ENCODE data around the gene GTF3C1.
A peak's percentile ranks its signal among the peaks of the same experiment; 100 is the strongest.

Gene GTF3C1

DNA sequence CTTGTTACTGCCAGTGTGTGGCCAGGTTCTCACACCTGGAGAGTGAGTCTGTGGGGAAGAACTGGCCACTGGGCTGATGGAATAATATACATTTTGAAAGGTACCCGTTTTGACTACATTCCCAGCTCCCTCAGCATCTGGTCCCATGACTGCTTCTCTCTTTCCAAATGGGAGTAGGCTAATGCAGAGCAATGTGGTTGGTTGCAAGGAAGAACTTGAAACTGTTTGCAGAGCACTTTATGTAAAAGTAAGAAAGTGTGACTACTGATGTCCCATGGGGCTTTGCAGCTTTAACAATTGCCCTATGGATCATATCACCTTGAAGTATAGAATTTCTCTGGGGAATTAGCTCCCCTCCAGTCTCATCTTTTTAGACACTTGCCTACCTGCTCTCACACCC, 9.2 kb upstream of the GTF3C1 start:
- Histone ChIP-seq H3K4me3 (ENCODE audit: low read depth, low read length) (no peak overlapping the region), H3K9me3 (ENCODE audit: control insufficient read depth, insufficient read depth, low read length) (no peaks in the 10 kb centered on the region), H3K27me3 (ENCODE audit: control insufficient read depth, insufficient read depth, low read length) (no peaks in the 10 kb centered on the region), H3K4me1 (ENCODE audit: control insufficient read depth, insufficient read depth, low read length) (no peaks in the 10 kb centered on the region), H3K36me3 (ENCODE audit: control insufficient read depth, insufficient read depth, low read length) (peaks cover 2% of the 10 kb centered on the region), H3K9ac (ENCODE audit: low read depth, low read length) (no peak overlapping the region)

DNA sequence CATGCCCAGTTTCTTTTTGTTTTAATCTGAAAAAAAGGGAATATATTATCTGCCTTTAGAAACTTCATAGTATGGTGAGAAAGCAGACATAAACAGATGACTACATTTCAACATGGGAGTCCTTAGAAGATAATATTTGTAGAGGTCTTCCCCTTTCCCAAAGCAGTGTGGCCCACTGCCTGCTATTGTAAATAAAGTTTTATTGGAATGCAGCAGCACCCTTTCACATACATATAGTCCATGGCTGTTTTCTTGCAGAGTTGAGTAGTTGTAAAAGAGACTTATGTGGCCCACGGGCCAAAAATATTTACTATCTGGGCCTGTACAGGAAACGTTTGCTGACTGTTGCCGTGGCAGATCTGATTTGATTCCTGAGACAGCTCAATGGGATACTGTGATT, 8.7 kb upstream of the GTF3C1 start:
- H3K9ac ChIP-seq (ENCODE audit: low read depth, low read length), result no peak overlapping the region
- H3K36me3 ChIP-seq (ENCODE audit: control insufficient read depth, insufficient read depth, low read length), result peaks cover 2% of the 10 kb centered on the region
- no peaks in the 10 kb centered on the region for H3K4me1 ChIP-seq (ENCODE audit: control insufficient read depth, insufficient read depth, low read length)
- H3K4me3 ChIP-seq (ENCODE audit: low read depth, low read length), result no peak overlapping the region
- no peaks in the 10 kb centered on the region for H3K9me3 ChIP-seq (ENCODE audit: control insufficient read depth, insufficient read depth, low read length)
- no peaks in the 10 kb centered on the region for H3K27me3 ChIP-seq (ENCODE audit: control insufficient read depth, insufficient read depth, low read length)

DNA sequence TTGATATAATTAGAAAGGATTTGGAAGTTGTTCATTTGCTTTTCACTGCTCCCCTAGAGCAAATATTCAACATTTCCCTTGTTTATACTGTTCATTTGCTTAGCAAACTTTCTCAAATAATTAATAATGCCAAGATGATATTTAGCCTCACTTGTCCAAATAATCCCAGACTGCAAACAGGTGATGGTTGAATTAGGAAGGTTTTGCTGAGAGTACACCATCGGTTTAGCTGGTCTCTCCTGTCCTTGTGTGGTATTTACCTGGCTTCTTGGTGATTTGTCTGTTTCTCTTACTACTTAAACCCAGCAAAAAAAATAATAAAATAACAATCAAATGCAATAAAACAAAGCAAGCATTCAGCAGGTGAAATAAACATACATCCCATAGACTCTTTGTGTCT, 6.8 kb upstream of the GTF3C1 start:
- no peak overlapping the region for H3K9ac ChIP-seq (ENCODE audit: low read depth, low read length)
- H3K4me3 ChIP-seq (ENCODE audit: low read depth, low read length), result no peak overlapping the region
- H3K36me3 ChIP-seq (ENCODE audit: control insufficient read depth, insufficient read depth, low read length), result peaks cover 2% of the 10 kb centered on the region
- no peaks in the 10 kb centered on the region for H3K27me3 ChIP-seq (ENCODE audit: control insufficient read depth, insufficient read depth, low read length)
- no peaks in the 10 kb centered on the region for H3K4me1 ChIP-seq (ENCODE audit: control insufficient read depth, insufficient read depth, low read length)
- H3K9me3 ChIP-seq (ENCODE audit: control insufficient read depth, insufficient read depth, low read length), result no peaks in the 10 kb centered on the region

DNA sequence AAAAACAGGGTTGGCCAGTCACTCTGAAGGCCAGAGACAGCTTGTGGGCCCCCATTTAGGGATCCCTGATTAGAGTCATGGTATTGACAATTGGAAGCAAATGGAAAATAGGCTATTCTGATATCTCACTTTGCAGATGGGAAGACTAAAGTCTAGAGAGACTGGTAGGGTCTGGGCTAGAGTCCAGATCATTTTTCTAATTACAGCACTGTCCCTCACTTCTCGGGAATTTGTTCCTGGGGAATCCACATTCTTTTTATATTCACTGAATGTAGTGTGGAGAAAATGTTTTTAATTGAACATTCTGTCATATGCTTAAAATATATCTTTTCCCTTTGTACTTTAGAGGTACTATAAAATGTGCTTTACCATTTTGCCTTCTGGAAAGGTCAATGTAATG, 1.3 kb upstream of the GTF3C1 start:
- Histone ChIP-seq H3K9me3 (ENCODE audit: control insufficient read depth, insufficient read depth, low read length) (no peaks in the 10 kb centered on the region), H3K9ac (ENCODE audit: low read depth, low read length) (no peak overlapping the region), H3K27me3 (ENCODE audit: control insufficient read depth, insufficient read depth, low read length) (no peaks in the 10 kb centered on the region), H3K36me3 (ENCODE audit: control insufficient read depth, insufficient read depth, low read length) (no peaks in the 10 kb centered on the region), H3K4me3 (ENCODE audit: low read depth, low read length) (peak overlapping the region; percentile 90), H3K4me1 (ENCODE audit: control insufficient read depth, insufficient read depth, low read length) (peaks cover 5% of the 10 kb centered on the region)

DNA sequence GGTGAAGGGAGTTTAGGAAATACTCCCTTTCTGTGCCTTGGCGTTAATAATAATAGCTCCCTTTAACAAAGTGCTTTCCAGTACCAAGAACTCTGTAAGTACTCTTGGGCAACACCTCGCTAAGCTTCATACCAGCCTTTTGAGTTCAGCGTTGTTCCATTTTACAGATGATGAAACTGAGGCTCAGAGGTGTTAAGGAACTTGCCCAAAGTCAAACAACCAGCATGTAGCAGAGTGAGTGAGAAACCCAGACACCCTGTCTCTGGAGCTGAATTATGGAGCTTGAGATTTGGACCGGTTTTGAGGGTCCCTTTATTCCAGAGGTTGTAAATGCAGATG, 838 bp upstream of the GTF3C1 start:
- Histone ChIP-seq H3K9me3 (ENCODE audit: control insufficient read depth, insufficient read depth, low read length) (no peaks in the 10 kb centered on the region), H3K4me3 (ENCODE audit: low read depth, low read length) (peak overlapping the region; percentile 90), H3K36me3 (ENCODE audit: control insufficient read depth, insufficient read depth, low read length) (peaks cover 2% of the 10 kb centered on the region), H3K27me3 (ENCODE audit: control insufficient read depth, insufficient read depth, low read length) (no peaks in the 10 kb centered on the region), H3K9ac (ENCODE audit: low read depth, low read length) (peak overlapping the region; percentile 41), H3K4me1 (ENCODE audit: control insufficient read depth, insufficient read depth, low read length) (peaks cover 5% of the 10 kb centered on the region)

DNA sequence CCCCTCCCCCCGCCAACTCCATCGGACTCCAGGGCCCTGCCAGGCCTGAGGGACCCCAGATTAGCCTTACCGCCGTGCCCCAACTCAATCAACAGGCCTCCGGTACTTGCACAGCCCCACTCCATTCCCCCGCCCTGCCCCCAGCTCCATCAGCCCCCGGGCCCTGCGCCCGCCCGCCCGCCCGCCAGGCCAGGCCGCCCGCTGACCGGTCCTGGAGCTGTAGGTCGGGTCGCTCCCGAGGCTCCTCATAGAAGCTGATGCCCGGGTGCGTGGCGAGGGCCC, 308 bp downstream of the GTF3C1 start:
- no peaks in the 10 kb centered on the region for H3K9me3 ChIP-seq (ENCODE audit: control insufficient read depth, insufficient read depth, low read length)
- H3K4me3 ChIP-seq (ENCODE audit: low read depth, low read length), result peak overlapping the region; percentile 90
- peaks cover 6% of the 10 kb centered on the region for H3K36me3 ChIP-seq (ENCODE audit: control insufficient read depth, insufficient read depth, low read length)
- no peaks in the 10 kb centered on the region for H3K27me3 ChIP-seq (ENCODE audit: control insufficient read depth, insufficient read depth, low read length)
- peaks cover 5% of the 10 kb centered on the region for H3K4me1 ChIP-seq (ENCODE audit: control insufficient read depth, insufficient read depth, low read length)
- H3K9ac ChIP-seq (ENCODE audit: low read depth, low read length), result peak overlapping the region; percentile 47

DNA sequence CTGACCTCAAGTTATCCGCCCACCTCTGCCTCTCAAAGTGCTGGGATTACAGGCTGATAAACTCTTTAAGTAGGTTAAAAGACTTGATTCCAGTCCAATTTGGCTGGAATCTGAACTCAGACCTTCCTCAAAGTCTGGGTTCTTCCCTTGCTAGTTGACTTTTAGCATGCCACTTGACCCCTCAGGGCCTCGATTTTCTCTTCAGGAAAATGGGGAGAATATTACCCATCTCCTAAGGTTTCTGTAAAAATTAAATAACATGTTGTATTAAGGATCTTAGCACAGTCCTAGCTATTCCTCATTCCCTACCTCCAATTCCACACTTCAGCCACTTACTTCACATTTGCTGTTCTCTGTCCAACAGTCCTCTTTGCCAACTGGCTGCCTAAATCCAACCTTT, 1.9 kb downstream of the GTF3C1 start:
- Histone ChIP-seq H3K27me3 (ENCODE audit: control insufficient read depth, insufficient read depth, low read length) (no peaks in the 10 kb centered on the region), H3K4me3 (ENCODE audit: low read depth, low read length) (no peak overlapping the region), H3K4me1 (ENCODE audit: control insufficient read depth, insufficient read depth, low read length) (peaks cover 5% of the 10 kb centered on the region), H3K9ac (ENCODE audit: low read depth, low read length) (no peak overlapping the region), H3K9me3 (ENCODE audit: control insufficient read depth, insufficient read depth, low read length) (no peaks in the 10 kb centered on the region), H3K36me3 (ENCODE audit: control insufficient read depth, insufficient read depth, low read length) (peaks cover 20% of the 10 kb centered on the region)

DNA sequence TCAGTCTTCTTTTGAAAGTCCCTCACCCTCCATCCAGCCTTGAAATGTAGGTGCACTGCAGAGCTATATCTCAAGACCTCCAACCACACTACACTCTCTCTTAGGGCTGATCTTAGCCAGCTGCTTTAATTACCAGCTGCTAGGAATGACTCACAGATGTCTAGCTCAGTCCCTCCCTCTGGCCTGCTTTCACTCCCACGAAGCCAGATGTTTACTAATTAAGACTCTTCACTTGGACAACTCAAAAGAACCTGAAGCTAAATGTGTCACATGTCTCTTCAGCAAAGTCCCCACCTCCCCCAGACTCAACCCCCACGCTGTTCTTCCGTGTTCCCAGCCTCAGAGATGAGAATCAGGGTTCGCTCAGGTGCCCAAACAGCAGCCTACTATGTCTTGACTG, 2.6 kb downstream of the GTF3C1 start:
- H3K36me3 ChIP-seq (ENCODE audit: control insufficient read depth, insufficient read depth, low read length), result peaks cover 27% of the 10 kb centered on the region
- no peak overlapping the region for H3K9ac ChIP-seq (ENCODE audit: low read depth, low read length)
- peaks cover 5% of the 10 kb centered on the region for H3K4me1 ChIP-seq (ENCODE audit: control insufficient read depth, insufficient read depth, low read length)
- no peak overlapping the region for H3K4me3 ChIP-seq (ENCODE audit: low read depth, low read length)
- H3K27me3 ChIP-seq (ENCODE audit: control insufficient read depth, insufficient read depth, low read length), result no peaks in the 10 kb centered on the region
- no peaks in the 10 kb centered on the region for H3K9me3 ChIP-seq (ENCODE audit: control insufficient read depth, insufficient read depth, low read length)

DNA sequence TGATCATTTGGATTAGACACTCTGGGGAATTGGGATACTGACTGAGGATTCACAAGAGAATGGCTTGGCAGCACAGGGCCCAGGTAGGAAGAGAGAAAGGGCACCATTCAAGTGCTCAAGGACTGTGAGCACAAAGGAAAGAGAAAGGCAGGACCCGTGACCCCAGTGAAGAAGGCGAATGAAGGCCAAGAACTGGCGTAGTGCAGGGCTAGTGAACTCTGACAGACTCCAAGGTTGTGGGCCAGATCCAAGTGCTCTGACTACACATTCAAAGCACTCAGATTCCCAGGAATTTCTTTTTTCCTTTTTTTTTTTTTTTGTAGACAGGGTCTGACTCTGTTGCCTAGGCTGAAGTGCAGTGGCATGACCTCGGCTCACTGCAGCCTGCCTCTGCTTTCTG, 5.0 kb downstream of the GTF3C1 start:
- Histone ChIP-seq H3K4me1 (ENCODE audit: control insufficient read depth, insufficient read depth, low read length) (peaks cover 5% of the 10 kb centered on the region), H3K36me3 (ENCODE audit: control insufficient read depth, insufficient read depth, low read length) (peaks cover 40% of the 10 kb centered on the region), H3K27me3 (ENCODE audit: control insufficient read depth, insufficient read depth, low read length) (no peaks in the 10 kb centered on the region), H3K4me3 (ENCODE audit: low read depth, low read length) (no peak overlapping the region), H3K9ac (ENCODE audit: low read depth, low read length) (no peak overlapping the region), H3K9me3 (ENCODE audit: control insufficient read depth, insufficient read depth, low read length) (no peaks in the 10 kb centered on the region)

DNA sequence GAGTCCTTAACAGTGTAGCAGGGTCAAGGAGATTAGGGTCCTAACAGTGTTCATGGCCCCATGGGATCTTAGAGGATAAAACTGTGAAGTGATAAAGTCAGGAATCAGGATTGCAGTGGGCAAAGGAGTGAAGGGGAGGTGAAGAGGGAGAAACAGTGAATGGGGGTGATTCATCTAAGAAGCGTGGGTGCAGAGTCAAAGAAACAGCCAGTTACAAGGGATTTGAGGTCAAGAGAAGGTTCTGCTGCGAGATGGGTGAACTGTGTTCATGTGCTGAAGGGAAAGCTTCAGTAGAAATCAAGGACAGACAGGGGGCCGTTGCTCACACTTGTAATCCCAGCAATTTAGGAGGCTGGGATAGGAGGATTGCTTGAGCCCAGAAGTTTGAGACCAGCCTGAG, 5.9 kb downstream of the GTF3C1 start:
- H3K9ac ChIP-seq (ENCODE audit: low read depth, low read length), result no peak overlapping the region
- H3K4me3 ChIP-seq (ENCODE audit: low read depth, low read length), result no peak overlapping the region
- H3K9me3 ChIP-seq (ENCODE audit: control insufficient read depth, insufficient read depth, low read length), result no peaks in the 10 kb centered on the region
- H3K27me3 ChIP-seq (ENCODE audit: control insufficient read depth, insufficient read depth, low read length), result no peaks in the 10 kb centered on the region
- peaks cover 5% of the 10 kb centered on the region for H3K4me1 ChIP-seq (ENCODE audit: control insufficient read depth, insufficient read depth, low read length)
- peaks cover 45% of the 10 kb centered on the region for H3K36me3 ChIP-seq (ENCODE audit: control insufficient read depth, insufficient read depth, low read length)

DNA sequence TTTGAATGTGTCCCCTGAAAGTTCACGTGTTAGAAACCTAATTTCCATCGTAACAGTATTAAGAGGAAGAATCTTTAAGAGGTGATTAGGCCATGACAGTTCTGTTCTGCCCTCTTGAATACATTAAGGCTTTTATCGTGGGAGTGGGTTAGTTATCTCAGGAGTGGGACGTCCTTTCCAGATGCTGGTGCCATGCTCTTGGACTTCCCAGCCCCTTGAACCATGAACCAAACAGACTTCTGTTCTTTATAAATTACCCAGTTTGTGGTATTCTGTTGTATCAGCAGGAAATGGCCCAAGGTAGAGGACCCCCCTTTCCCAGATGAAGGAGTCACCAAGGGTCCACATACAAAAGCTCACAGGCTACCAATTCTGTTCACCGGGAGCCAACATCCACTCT, 10.1 kb downstream of the GTF3C1 start:
- H3K27me3 ChIP-seq (ENCODE audit: control insufficient read depth, insufficient read depth, low read length), result no peaks in the 10 kb centered on the region
- H3K9me3 ChIP-seq (ENCODE audit: control insufficient read depth, insufficient read depth, low read length), result no peaks in the 10 kb centered on the region
- no peaks in the 10 kb centered on the region for H3K4me1 ChIP-seq (ENCODE audit: control insufficient read depth, insufficient read depth, low read length)
- no peak overlapping the region for H3K9ac ChIP-seq (ENCODE audit: low read depth, low read length)
- peaks cover 60% of the 10 kb centered on the region for H3K36me3 ChIP-seq (ENCODE audit: control insufficient read depth, insufficient read depth, low read length)
- H3K4me3 ChIP-seq (ENCODE audit: low read depth, low read length), result no peak overlapping the region

DNA sequence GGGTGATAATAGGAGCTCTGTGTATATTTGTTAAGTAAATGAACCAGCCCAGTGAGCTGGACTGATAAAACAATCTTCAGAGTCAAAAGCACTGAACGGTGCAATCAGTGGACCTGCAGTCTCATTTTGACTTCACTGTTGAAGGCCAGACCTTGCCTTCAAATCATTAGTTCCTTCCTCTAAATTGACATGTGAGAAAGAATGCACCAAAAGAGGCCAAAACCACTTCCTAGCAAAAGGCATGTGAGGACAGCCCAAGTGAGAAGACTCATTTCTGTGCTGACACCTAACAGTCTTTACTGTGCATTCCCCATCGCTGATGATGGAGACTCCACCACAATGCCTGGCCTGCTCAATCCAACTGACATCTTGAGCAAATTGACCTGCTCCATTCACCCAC, 10.6 kb downstream of the GTF3C1 start:
- Histone ChIP-seq H3K4me1 (ENCODE audit: control insufficient read depth, insufficient read depth, low read length) (no peaks in the 10 kb centered on the region), H3K9me3 (ENCODE audit: control insufficient read depth, insufficient read depth, low read length) (no peaks in the 10 kb centered on the region), H3K27me3 (ENCODE audit: control insufficient read depth, insufficient read depth, low read length) (no peaks in the 10 kb centered on the region), H3K4me3 (ENCODE audit: low read depth, low read length) (no peak overlapping the region), H3K9ac (ENCODE audit: low read depth, low read length) (no peak overlapping the region), H3K36me3 (ENCODE audit: control insufficient read depth, insufficient read depth, low read length) (peaks cover 59% of the 10 kb centered on the region)

DNA sequence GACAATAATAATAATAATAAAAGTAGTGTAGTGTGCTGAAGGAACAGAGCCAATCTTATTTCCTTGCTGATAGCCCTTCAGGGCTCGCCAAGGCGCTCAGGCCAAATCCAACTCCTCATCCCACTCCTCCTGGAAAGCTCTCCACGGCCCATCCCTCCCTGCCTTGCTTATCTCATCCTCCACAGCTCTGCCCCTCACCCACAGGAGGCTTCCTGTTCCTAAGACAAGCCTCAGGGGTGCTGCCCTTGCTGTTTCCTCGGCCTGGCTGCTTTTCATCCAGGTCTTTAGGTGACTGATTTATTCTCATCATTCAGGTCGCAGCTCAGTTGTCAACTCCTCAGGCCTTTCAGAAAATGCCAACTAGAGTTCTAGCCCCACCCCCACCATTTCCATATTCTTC, 11.2 kb downstream of the GTF3C1 start:
- Histone ChIP-seq H3K36me3 (ENCODE audit: control insufficient read depth, insufficient read depth, low read length) (peaks cover 55% of the 10 kb centered on the region), H3K4me1 (ENCODE audit: control insufficient read depth, insufficient read depth, low read length) (no peaks in the 10 kb centered on the region), H3K4me3 (ENCODE audit: low read depth, low read length) (no peak overlapping the region), H3K9me3 (ENCODE audit: control insufficient read depth, insufficient read depth, low read length) (no peaks in the 10 kb centered on the region), H3K27me3 (ENCODE audit: control insufficient read depth, insufficient read depth, low read length) (no peaks in the 10 kb centered on the region), H3K9ac (ENCODE audit: low read depth, low read length) (no peak overlapping the region)

Data from iPS-15b (cell line).